K562 (cell line): ENCODE results near the gene TP53I13. TPM values are rescaled to one million over a fixed set of nuclear protein-coding genes. Genes with fewer than 3 reads are reported as not detected.
A peak's percentile ranks its signal among the peaks of the same experiment; 100 is the strongest.

ENCODE experiments used
- CHCHD3 ChIP-seq: fragments of 250-450 bp; sonication (Bioruptor Pico); IDR thresholded peaks from 2 replicates; pipeline ENCODE4 v2.1.2; 2022; ENCODE audit warnings: mild to moderate bottlenecking
- ELF4 ChIP-seq: fragments of 450-650 bp; formaldehyde crosslinking; IDR thresholded peaks from 2 replicates; pipeline ENCODE4 v1.4.0; 2022; ENCODE audit warnings: missing genetic modification characterization
- ERF ChIP-seq: fragments of 450-650 bp; formaldehyde crosslinking; IDR thresholded peaks from 2 replicates; pipeline ENCODE4 v1.4.0; 2020; ENCODE audit warnings: mild to moderate bottlenecking, mixed read lengths
- GTF2A2 ChIP-seq: IDR thresholded peaks from 2 replicates; pipeline ENCODE4 v1.6.1; 2016; ENCODE audit warnings: mild to moderate bottlenecking, missing genetic modification characterization, missing compliant biosample characterization
- KAT7 ChIP-seq: sonication (generic); formaldehyde crosslinking; IDR thresholded peaks from 2 replicates; pipeline ENCODE4 v1.8.0; 2022; ENCODE audit warnings: missing genetic modification reagents, mild to moderate bottlenecking, borderline replicate concordance
- LCOR ChIP-seq: sonication (generic); formaldehyde crosslinking; IDR thresholded peaks from 2 replicates; pipeline ENCODE4 v1.8.0; 2022; ENCODE audit warnings: mild to moderate bottlenecking, missing genetic modification reagents
- MCM7 ChIP-seq, 2 experiments: fragments of 450-650 bp; IDR thresholded peaks; 2 replicates each; pipeline ENCODE4 v1.6.1; 2016 to 2018
- SIX5 ChIP-seq, 2 experiments: IDR thresholded peaks; 2 replicates each; pipeline ENCODE4 v1.6.1; 2011; ENCODE audit warnings: low read length in 2 of 2, borderline replicate concordance in 1 of 2, low read depth in 1 of 2, mild to moderate bottlenecking in 1 of 2, moderate library complexity in 1 of 2; ENCODE audit not compliant: insufficient read depth in 1 of 2
- SMARCB1 ChIP-seq: IDR thresholded peaks from 2 replicates; pipeline ENCODE4 v1.6.1; 2011; ENCODE audit warnings: improper control_type of control experiment, low read depth; ENCODE audit not compliant: insufficient read length
- SRSF3 ChIP-seq: fragments of 200-400 bp; formaldehyde crosslinking; IDR thresholded peaks from 2 replicates; pipeline ENCODE4 v1.6.1; 2016; ENCODE audit warnings: mild to moderate bottlenecking, low read length, moderate library complexity; ENCODE audit not compliant: insufficient read depth
- YY1 ChIP-seq, 3 experiments: IDR thresholded peaks; 2 replicates each; pipeline ENCODE4 v1.6.1; 2011; ENCODE audit warnings: low read length in 2 of 3, mild to moderate bottlenecking in 2 of 3, moderate library complexity in 2 of 3, borderline replicate concordance in 1 of 3, control low read depth in 1 of 3, low read depth in 1 of 3; ENCODE audit not compliant: insufficient read depth in 3 of 3, insufficient replicate concordance in 2 of 3, control insufficient read depth in 1 of 3, insufficient read length in 1 of 3; ENCODE audit errors: extremely low read depth in 1 of 3
- ZNF174 ChIP-seq: fragments of 250-450 bp; sonication (Bioruptor Pico); IDR thresholded peaks from 2 replicates; pipeline ENCODE4 v1.4.0; 2020; ENCODE audit warnings: mild to moderate bottlenecking
- ZNF224 ChIP-seq: sonication (generic); formaldehyde crosslinking; IDR thresholded peaks from 2 replicates; pipeline ENCODE4 v1.8.0; 2022; ENCODE audit warnings: mild to moderate bottlenecking, missing genetic modification reagents
- ZNF263 ChIP-seq: sonication (generic); formaldehyde crosslinking; IDR thresholded peaks from 2 replicates; pipeline ENCODE4 v1.8.0; 2022; ENCODE audit warnings: mild to moderate bottlenecking, missing genetic modification reagents, borderline replicate concordance
- ZNF785 ChIP-seq: fragments of 250-450 bp; sonication (Bioruptor Pico); IDR thresholded peaks from 2 replicates; pipeline ENCODE4 v1.4.0; 2020; ENCODE audit warnings: mild to moderate bottlenecking
- ZNF830 ChIP-seq: fragments of 250-450 bp; sonication (Bioruptor Pico); IDR thresholded peaks from 2 replicates; pipeline ENCODE4 v1.5.0; 2021; ENCODE audit warnings: mild to moderate bottlenecking
- ZZZ3 ChIP-seq: fragments of 450-650 bp; IDR thresholded peaks from 2 replicates; pipeline ENCODE4 v1.6.1; 2016; ENCODE audit warnings: antibody characterized with exemption, mild to moderate bottlenecking, moderate library complexity
- polyA plus RNA-seq, 8 experiments: library from polyadenylated mRNA; depleted of rRNA in 4 of 8; stranded (reverse) in 5 of 8; unstranded in 3 of 8; fragments of >200 nt; fragmentation: Nextera tagmentation in 2 of 8; fragmentation: Illumina TruSeq in 1 of 8; extraction: Ambion mirVana in 2 of 8; extraction: Trizol in 1 of 8; gene quantifications; 2 replicates each; pipeline versions ENCODE4 v1.2.1 to v1.2.3, GENCODE V29; 2011 to 2014; ENCODE audit warnings: inconsistent platforms in 1 of 8, missing spikeins in 1 of 8
- total RNA-seq, 7 experiments: library from RNA; depleted of rRNA in 6 of 7; stranded (reverse); fragments of >200 nt in 6 of 7; fragmentation: Illumina TruSeq in 2 of 7; extraction: Trizol in 2 of 7; gene quantifications; 2 replicates each; pipeline versions ENCODE4 v1.2.1 to v1.2.3, GENCODE V29; 2011 to 2021; ENCODE audit warnings: low replicate concordance in 1 of 7
- TF ChIP-seq, protein P1 (sequence below): IDR thresholded peaks from 3 replicates; pipeline ENCODE4 v1.6.1; 2011; ENCODE audit warnings: borderline replicate concordance, mild to moderate bottlenecking, moderate library complexity; ENCODE audit not compliant: insufficient read length; ENCODE audit errors: extremely low read depth
- TF ChIP-seq, protein P2 (sequence below): IDR thresholded peaks from 2 replicates; pipeline ENCODE4 v1.6.1; 2016; ENCODE audit warnings: missing genetic modification characterization, missing compliant biosample characterization
- TF ChIP-seq, protein P3 (sequence below): fragments of 450-650 bp; formaldehyde crosslinking; IDR thresholded peaks from 2 replicates; pipeline ENCODE4 v1.4.0; 2022; ENCODE audit warnings: mild to moderate bottlenecking, moderate library complexity
- TF ChIP-seq, protein P4 (sequence below): fragments of 250-450 bp; sonication (Bioruptor Pico); IDR thresholded peaks from 2 replicates; pipeline ENCODE4 v1.8.0; 2022; ENCODE audit warnings: inconsistent platforms

The TP53I13 gene
- total and polyA plus RNA-seq, 9 of the 15 experiments (the other 6 are each of a cell fraction or from before 2014, with no cell fraction given) = 0.08 to 28.3 (median 9.1) TPM

DNA sequence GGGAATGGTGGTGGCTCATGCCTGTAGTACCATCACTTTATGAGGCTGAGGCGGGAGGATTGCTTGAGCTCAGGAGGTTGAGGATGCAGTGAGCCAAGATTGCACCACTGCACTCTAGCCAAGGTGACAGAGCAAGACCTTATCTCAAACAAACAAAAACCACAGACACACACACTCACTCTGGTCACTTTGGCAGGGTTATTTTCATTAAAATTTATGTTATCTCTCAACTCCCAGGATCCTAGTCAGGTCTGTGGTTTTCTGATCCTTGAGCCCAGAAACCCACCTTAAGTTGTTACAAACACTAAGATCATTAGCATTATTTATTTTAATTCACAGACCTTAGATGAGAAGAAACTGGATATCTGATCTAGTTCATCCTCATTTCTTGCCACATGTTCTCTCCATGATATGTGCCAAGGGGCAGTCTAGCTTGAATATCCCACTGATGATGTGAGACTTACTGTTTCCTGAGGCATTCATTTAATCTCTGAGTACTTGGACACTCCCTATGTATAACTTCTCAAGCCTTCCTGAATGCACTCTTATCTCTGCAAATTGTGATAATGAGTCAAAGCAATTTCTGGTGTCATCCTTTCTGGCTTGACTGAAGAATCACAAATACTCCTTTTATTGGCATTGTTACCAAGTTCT, 11.3 kb upstream of the TP53I13 start (continued):
- no peak for TF ChIP-seq SIX5 (IDR thresholded peaks at IDR 0.05; ENCODE audit: borderline replicate concordance in 1 of 2, insufficient read depth in 1 of 2, low read depth in 1 of 2, low read length in 2 of 2)
- no peak for TF ChIP-seq CHCHD3 (CRISPR knock-in tag)
- no peak for TF ChIP-seq ZNF785 (CRISPR knock-in tag)
- no peak for TF ChIP-seq ZNF830 (CRISPR knock-in tag)
- no peak for TF ChIP-seq ZNF174 (CRISPR knock-in tag)
- TF ChIP-seq YY1 (IDR thresholded peaks at IDR 0.05; ENCODE audit: borderline replicate concordance in 1 of 3, control insufficient read depth in 1 of 3, extremely low read depth in 1 of 3, insufficient read depth in 3 of 3, insufficient read length in 1 of 3, insufficient replicate concordance in 2 of 3, low read depth in 1 of 3, low read length in 2 of 3) = no peak
- no peak for TF ChIP-seq ZNF224 (CRISPR knock-in tag)
- TF ChIP-seq ZZZ3 = no peak
- TF ChIP-seq, protein P1, sequence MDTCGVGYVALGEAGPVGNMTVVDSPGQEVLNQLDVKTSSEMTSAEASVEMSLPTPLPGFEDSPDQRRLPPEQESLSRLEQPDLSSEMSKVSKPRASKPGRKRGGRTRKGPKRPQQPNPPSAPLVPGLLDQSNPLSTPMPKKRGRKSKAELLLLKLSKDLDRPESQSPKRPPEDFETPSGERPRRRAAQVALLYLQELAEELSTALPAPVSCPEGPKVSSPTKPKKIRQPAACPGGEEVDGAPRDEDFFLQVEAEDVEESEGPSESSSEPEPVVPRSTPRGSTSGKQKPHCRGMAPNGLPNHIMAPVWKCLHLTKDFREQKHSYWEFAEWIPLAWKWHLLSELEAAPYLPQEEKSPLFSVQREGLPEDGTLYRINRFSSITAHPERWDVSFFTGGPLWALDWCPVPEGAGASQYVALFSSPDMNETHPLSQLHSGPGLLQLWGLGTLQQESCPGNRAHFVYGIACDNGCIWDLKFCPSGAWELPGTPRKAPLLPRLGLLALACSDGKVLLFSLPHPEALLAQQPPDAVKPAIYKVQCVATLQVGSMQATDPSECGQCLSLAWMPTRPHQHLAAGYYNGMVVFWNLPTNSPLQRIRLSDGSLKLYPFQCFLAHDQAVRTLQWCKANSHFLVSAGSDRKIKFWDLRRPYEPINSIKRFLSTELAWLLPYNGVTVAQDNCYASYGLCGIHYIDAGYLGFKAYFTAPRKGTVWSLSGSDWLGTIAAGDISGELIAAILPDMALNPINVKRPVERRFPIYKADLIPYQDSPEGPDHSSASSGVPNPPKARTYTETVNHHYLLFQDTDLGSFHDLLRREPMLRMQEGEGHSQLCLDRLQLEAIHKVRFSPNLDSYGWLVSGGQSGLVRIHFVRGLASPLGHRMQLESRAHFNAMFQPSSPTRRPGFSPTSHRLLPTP = no peak
- no peak for TF ChIP-seq KAT7
- TF ChIP-seq ZNF263 = no peak
- TF ChIP-seq, protein P2, sequence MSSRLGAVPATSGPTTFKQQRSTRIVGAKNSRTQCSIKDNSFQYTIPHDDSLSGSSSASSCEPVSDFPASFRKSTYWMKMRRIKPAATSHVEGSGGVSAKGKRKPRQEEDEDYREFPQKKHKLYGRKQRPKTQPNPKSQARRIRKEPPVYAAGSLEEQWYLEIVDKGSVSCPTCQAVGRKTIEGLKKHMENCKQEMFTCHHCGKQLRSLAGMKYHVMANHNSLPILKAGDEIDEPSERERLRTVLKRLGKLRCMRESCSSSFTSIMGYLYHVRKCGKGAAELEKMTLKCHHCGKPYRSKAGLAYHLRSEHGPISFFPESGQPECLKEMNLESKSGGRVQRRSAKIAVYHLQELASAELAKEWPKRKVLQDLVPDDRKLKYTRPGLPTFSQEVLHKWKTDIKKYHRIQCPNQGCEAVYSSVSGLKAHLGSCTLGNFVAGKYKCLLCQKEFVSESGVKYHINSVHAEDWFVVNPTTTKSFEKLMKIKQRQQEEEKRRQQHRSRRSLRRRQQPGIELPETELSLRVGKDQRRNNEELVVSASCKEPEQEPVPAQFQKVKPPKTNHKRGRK = no peak
- no peak for TF ChIP-seq SMARCB1
- TF ChIP-seq, protein P3, sequence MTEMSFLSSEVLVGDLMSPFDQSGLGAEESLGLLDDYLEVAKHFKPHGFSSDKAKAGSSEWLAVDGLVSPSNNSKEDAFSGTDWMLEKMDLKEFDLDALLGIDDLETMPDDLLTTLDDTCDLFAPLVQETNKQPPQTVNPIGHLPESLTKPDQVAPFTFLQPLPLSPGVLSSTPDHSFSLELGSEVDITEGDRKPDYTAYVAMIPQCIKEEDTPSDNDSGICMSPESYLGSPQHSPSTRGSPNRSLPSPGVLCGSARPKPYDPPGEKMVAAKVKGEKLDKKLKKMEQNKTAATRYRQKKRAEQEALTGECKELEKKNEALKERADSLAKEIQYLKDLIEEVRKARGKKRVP (CRISPR knock-in tag) = no peak
- TF ChIP-seq ELF4 (CRISPR knock-in tag) = 0 out of 2 replicates have a peak, but pooled peaks have one; percentile 18
- TF ChIP-seq SRSF3 = no peak
- TF ChIP-seq LCOR (CRISPR knock-in tag) = no peak
- TF ChIP-seq GTF2A2 (tag) = no peak
- no peak for TF ChIP-seq ERF (CRISPR knock-in tag)
- TF ChIP-seq, protein P4, sequence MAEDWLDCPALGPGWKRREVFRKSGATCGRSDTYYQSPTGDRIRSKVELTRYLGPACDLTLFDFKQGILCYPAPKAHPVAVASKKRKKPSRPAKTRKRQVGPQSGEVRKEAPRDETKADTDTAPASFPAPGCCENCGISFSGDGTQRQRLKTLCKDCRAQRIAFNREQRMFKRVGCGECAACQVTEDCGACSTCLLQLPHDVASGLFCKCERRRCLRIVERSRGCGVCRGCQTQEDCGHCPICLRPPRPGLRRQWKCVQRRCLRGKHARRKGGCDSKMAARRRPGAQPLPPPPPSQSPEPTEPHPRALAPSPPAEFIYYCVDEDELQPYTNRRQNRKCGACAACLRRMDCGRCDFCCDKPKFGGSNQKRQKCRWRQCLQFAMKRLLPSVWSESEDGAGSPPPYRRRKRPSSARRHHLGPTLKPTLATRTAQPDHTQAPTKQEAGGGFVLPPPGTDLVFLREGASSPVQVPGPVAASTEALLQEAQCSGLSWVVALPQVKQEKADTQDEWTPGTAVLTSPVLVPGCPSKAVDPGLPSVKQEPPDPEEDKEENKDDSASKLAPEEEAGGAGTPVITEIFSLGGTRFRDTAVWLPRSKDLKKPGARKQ (CRISPR knock-in tag) = no peak
- no peak for TF ChIP-seq MCM7 (IDR thresholded peaks at IDR 0.05)
